Measurements from ENCODE around the gene PMS2. TPM values are rescaled to one million over a fixed set of nuclear protein-coding genes. Genes with fewer than 3 reads are reported as not detected.
"Not testable (repeated sequence)": the region's sequence is repeated elsewhere in the genome, so short reads cannot be mapped to it uniquely, and the experiment has no call there.

The PMS2 gene, protein sequence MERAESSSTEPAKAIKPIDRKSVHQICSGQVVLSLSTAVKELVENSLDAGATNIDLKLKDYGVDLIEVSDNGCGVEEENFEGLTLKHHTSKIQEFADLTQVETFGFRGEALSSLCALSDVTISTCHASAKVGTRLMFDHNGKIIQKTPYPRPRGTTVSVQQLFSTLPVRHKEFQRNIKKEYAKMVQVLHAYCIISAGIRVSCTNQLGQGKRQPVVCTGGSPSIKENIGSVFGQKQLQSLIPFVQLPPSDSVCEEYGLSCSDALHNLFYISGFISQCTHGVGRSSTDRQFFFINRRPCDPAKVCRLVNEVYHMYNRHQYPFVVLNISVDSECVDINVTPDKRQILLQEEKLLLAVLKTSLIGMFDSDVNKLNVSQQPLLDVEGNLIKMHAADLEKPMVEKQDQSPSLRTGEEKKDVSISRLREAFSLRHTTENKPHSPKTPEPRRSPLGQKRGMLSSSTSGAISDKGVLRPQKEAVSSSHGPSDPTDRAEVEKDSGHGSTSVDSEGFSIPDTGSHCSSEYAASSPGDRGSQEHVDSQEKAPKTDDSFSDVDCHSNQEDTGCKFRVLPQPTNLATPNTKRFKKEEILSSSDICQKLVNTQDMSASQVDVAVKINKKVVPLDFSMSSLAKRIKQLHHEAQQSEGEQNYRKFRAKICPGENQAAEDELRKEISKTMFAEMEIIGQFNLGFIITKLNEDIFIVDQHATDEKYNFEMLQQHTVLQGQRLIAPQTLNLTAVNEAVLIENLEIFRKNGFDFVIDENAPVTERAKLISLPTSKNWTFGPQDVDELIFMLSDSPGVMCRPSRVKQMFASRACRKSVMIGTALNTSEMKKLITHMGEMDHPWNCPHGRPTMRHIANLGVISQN
- 10 to 100 TPM; 22.6 to 28.9 TPM for total RNA-seq

DNA sequence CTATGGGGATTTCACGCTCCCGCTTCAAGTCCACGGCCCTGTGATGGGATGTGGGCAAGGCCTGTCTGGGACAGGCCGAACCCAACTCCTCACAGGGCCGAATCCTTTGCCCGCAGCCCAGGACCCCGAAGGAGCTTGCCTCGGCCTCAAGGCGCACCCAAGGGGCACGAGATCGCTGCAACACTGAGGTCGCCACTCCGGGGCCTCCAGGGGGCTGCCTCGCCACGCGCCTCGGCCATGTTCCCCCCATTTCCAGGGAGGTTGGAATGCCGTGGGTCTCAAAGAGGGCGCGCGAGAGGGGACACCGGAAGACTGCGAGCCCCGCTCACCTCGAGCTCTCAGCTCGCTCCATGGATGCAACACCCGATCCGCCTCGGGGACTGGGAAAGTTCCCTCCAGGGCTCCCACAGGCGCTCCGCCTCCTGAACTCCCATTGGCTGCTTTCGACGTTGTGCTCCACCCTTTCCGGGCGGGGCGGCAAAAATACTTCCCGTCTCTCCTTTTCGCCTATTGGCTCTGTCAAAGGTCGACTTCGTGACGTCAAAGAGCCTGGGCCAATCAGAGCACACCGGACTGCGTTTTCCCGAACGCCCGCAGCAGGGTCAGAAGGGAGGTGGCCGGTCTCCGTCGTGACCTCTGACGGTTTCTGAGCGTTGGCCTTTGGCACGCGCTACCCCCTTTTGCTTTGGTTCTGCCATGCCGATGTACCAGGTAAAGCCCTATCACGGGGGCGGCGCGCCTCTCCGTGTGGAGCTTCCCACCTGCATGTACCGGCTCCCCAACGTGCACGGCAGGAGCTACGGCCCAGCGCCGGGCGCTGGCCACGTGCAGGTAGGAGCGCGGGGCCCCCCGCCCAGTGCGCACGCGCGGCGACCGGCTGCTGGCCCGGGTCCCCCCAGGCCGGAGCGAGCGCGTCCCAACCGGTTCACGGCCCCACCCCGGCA lies at the start of gene PMS2, which contains the start of gene AIMP2:
Gene PMS2 (minus strand): TSS at position 382 of the 944 bp plus-strand sequence. CDS start 30 bp downstream, at position 352.
Gene AIMP2 (plus strand): TSS at position 605 of the 944 bp plus-strand sequence. CDS start 92 bp downstream, at position 697.
- Mint-ChIP-seq H3K4me3 (peak within 1 kb of the TSS; percentile 89 to 92), H3K9me3 (no peaks in the 10 kb centered on the region), H3K27me3 (ENCODE audit: low read depth) (no peaks in the 10 kb centered on the region), H3K4me1 (ENCODE audit: low read depth) (peaks cover 44% of the 10 kb centered on the region), H3K36me3 (ENCODE audit: insufficient read depth in 2 of 2) (peaks cover 2 to 7% of the 10 kb centered on the region in 2 donors), H3K27ac (peak within 1 kb of the TSS; percentile 95)
- ATAC-seq (replicated peaks in 1 of 2) (peak; percentile 93 to 94), DNase-seq (peak; percentile 98)

- H3K4me1 Mint-ChIP-seq (ENCODE audit: low read depth): peaks cover 38% of the 10 kb centered on the region
- no peaks in the 10 kb centered on the region for H3K27me3 Mint-ChIP-seq (ENCODE audit: low read depth)
- no peaks in the 10 kb centered on the region for H3K9me3 Mint-ChIP-seq
- ATAC-seq (replicated peaks in 1 of 2): no peak
- peak overlapping the region; percentile 85 for H3K27ac Mint-ChIP-seq
- no peak for DNase-seq
- peak overlapping the region; percentile 98 to 99 for H3K4me3 Mint-ChIP-seq
- peaks cover 4 to 13% of the 10 kb centered on the region in 2 donors for H3K36me3 Mint-ChIP-seq (ENCODE audit: insufficient read depth in 2 of 2)
These were observed 48.7 kb upstream of the PMS2 start for GRCh38 chr7:6057316-6058129.

- no peak for DNase-seq
- Mint-ChIP-seq H3K9me3 (no peaks in the 10 kb centered on the region), H3K4me3 (peak overlapping the region; percentile 29 to 98), H3K27ac (no peak overlapping the region), H3K27me3 (ENCODE audit: low read depth) (no peaks in the 10 kb centered on the region), H3K36me3 (ENCODE audit: insufficient read depth in 2 of 2) (peaks cover 4 to 13% of the 10 kb centered on the region in 2 donors), H3K4me1 (ENCODE audit: low read depth) (peaks cover 38% of the 10 kb centered on the region)
- no peak for ATAC-seq (replicated peaks in 1 of 2)
These were observed 47.8 kb upstream of the PMS2 start for GRCh38 chr7:6056616-6057015.

DNA sequence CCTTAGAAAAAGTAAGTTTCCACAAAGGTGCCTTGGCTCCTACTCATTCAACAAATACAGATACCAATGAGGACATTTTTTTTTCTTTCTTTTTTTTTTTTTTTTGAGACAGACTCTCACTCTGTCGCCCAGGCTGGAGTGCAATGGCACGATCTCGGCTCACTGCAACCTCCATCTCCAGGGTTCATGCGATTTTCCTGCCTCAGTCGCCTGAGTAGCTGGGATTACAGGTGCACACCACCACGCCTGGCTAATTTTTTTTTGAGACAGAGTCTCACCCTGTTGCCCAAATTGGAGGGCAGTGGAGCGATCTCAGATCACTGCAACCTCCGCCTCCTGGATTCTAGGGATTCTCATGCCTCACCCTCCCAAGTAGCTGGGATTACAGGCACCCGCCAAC lies 42.3 kb upstream of the PMS2 start:
- H3K4me3 Mint-ChIP-seq; H3K27ac Mint-ChIP-seq; H3K27me3 Mint-ChIP-seq (ENCODE audit: low read depth); H3K9me3 Mint-ChIP-seq; ATAC-seq (replicated peaks in 1 of 2); DNase-seq: not testable (repeated sequence)
- peaks cover 14% of the 10 kb centered on the region for H3K4me1 Mint-ChIP-seq (ENCODE audit: low read depth)
- H3K36me3 Mint-ChIP-seq (ENCODE audit: insufficient read depth in 2 of 2): peaks cover 5 to 26% of the 10 kb centered on the region in 2 donors

DNA sequence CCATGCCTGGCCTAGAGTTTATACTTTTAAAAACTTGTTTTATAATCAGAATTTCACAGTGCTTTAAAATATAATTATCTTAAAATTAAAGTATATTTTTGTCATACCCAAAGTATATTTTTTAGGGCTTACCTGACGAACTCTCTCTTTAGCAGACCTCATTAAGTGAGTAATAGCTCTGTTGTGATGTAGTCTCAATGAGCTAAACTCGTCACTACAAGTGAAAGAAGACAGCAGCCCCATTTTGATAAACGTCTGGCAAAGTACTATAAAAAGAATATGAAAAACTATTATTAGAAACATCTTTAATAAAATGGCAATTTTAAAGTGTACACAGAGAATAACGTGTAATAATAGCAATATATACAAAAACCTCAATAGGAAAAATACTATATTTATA lies 40.9 kb upstream of the PMS2 start:
- Mint-ChIP-seq H3K4me1 (ENCODE audit: low read depth) (peaks cover 3% of the 10 kb centered on the region), H3K36me3 (ENCODE audit: insufficient read depth in 2 of 2) (peaks cover 5 to 26% of the 10 kb centered on the region in 2 donors), H3K27me3 (ENCODE audit: low read depth) (no peaks in the 10 kb centered on the region), H3K27ac (no peak overlapping the region), H3K9me3 (no peaks in the 10 kb centered on the region), H3K4me3 (no peak overlapping the region)
- DNase-seq (no peak), ATAC-seq (replicated peaks in 1 of 2) (no peak)

DNA sequence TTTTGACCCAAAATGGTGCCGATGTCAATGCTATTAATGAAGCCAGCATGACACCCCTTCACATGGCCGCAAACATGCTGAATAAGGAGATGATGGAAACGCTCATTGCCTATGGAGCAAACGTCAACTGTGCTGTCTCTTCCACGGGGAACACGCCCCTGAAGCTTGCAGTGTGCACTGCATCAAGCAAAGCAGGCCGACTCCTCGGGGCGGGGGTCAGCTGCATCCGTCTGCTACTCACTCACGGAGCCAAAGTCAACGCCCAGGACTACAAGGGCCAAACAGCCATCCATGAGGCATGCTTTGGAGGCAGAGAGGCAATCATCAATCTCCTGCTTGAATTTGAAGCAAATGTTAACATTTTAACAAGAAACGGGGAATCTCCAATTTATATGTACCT lies 26.8 kb upstream of the PMS2 start:
- H3K4me3 Mint-ChIP-seq: no peak overlapping the region
- H3K27me3 Mint-ChIP-seq (ENCODE audit: low read depth): no peaks in the 10 kb centered on the region
- peaks cover 13 to 32% of the 10 kb centered on the region in 2 donors for H3K36me3 Mint-ChIP-seq (ENCODE audit: insufficient read depth in 2 of 2)
- H3K27ac Mint-ChIP-seq: no peak overlapping the region
- no peaks in the 10 kb centered on the region for H3K9me3 Mint-ChIP-seq
- ATAC-seq (replicated peaks in 1 of 2): no peak
- H3K4me1 Mint-ChIP-seq (ENCODE audit: low read depth): peaks cover 6% of the 10 kb centered on the region
- no peak for DNase-seq

- Mint-ChIP-seq H3K4me1 (ENCODE audit: low read depth) (peaks cover 6% of the 10 kb centered on the region), H3K4me3 (no peak overlapping the region), H3K27ac (no peak overlapping the region), H3K9me3 (no peaks in the 10 kb centered on the region), H3K36me3 (ENCODE audit: insufficient read depth in 2 of 2) (peaks cover 11 to 28% of the 10 kb centered on the region in 2 donors), H3K27me3 (ENCODE audit: low read depth) (no peaks in the 10 kb centered on the region)
- ATAC-seq (replicated peaks in 1 of 2) (no peak), DNase-seq (no peak)
These were observed 26.3 kb upstream of the PMS2 start for GRCh38 chr7:6035165-6035564.

DNA sequence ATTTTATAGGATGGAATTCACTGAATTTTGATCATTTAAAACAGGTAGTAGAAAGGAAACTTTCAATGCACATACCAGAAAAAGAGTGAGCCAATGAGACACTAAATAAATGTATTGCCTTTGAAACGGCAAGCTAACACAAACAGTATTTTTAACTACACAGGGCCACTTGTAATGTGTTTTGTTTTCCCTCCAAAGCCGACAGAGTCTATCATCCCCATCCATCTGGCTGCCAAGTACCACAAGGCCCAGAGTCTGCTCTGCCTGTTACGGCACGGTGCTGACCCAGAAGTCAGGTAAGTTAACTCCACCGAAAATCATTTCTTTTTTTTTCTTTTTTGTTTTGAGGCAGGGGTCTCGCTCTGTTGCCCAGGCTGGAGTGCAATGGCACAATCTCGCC lies 23.8 kb upstream of the PMS2 start:
- Mint-ChIP-seq H3K4me3 (no peak overlapping the region), H3K27me3 (ENCODE audit: low read depth) (no peaks in the 10 kb centered on the region), H3K9me3 (no peaks in the 10 kb centered on the region), H3K27ac (peak overlapping the region; percentile 68), H3K4me1 (ENCODE audit: low read depth) (peaks cover 6% of the 10 kb centered on the region), H3K36me3 (ENCODE audit: insufficient read depth in 2 of 2) (peaks cover 8 to 24% of the 10 kb centered on the region in 2 donors)
- ATAC-seq (replicated peaks in 1 of 2) (no peak), DNase-seq (no peak)

DNA sequence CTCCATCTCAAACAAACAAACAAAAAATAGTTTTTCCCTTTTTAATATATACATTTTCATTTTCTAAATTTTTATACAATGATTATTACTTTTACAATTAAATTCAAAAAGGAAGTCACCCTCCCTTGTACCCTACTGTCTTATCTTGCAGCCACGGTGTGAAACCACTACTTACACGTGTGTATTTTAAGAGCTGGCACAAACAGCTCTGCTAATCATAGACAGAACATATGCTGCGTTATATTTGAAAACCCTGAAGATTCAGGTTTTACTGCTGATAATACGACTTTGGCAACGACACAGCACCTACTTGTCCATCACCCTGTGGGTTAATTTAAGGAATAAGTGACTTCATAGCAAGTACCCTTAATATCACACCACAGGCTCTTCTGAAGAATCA lies 23.3 kb upstream of the PMS2 start:
- Mint-ChIP-seq H3K36me3 (ENCODE audit: insufficient read depth in 2 of 2) (peaks cover 8 to 24% of the 10 kb centered on the region in 2 donors), H3K9me3 (no peaks in the 10 kb centered on the region), H3K4me1 (ENCODE audit: low read depth) (peaks cover 8% of the 10 kb centered on the region), H3K27me3 (ENCODE audit: low read depth) (no peaks in the 10 kb centered on the region), H3K27ac (peak overlapping the region; percentile 68), H3K4me3 (no peak overlapping the region)
- DNase-seq (no peak), ATAC-seq (replicated peaks in 1 of 2) (no peak)

DNA sequence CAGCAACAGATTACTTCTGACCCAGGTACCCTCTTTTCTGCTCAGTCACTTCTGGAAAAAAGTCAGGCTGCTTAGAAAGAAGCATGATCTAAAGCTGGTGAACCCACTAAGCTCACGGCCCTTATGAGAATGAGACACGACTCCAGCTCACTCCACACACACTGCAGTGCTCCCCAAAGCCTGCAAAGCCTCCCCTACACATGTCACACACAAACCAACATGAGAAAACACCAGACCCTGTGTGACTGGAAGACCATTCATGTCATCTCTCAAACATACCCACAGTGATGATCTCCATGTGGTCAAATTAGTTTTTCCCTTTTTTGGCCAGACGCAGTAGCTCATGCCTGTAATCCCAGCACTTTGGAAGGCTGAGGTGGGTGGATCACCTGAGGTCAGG lies 22.7 kb upstream of the PMS2 start:
- Mint-ChIP-seq H3K36me3 (ENCODE audit: insufficient read depth in 2 of 2) (peaks cover 8 to 21% of the 10 kb centered on the region in 2 donors), H3K4me3 (no peak overlapping the region), H3K9me3 (no peaks in the 10 kb centered on the region), H3K27ac (peak overlapping the region; percentile 41), H3K4me1 (ENCODE audit: low read depth) (peaks cover 14% of the 10 kb centered on the region), H3K27me3 (ENCODE audit: low read depth) (no peaks in the 10 kb centered on the region)
- ATAC-seq (replicated peaks in 1 of 2) (no peak), DNase-seq (no peak)

- H3K9me3 Mint-ChIP-seq: no peaks in the 10 kb centered on the region
- H3K36me3 Mint-ChIP-seq (ENCODE audit: insufficient read depth in 2 of 2): peaks cover 8 to 21% of the 10 kb centered on the region in 2 donors
- H3K27ac Mint-ChIP-seq: peak within 1 kb of the TSS; percentile 68
- ATAC-seq (replicated peaks in 1 of 2) (no peak), DNase-seq (no peak)
- H3K4me1 Mint-ChIP-seq (ENCODE audit: low read depth): peaks cover 20% of the 10 kb centered on the region
- H3K27me3 Mint-ChIP-seq (ENCODE audit: low read depth): no peaks in the 10 kb centered on the region
- H3K4me3 Mint-ChIP-seq: no peak within 1 kb of the TSS
These were observed 22.1 kb upstream of the PMS2 start, which contains the start of gene ANKRD61 for GRCh38 chr7:6030988-6031387. Gene ANKRD61, plus strand, starts transcription at chr7:6031376. Its CDS starts 0 bp downstream, at chr7:6031376.

All from activated T-cell treated with anti-CD3 and anti-CD28 coated beads, Interleukin-2, amount 50 U/mL, for 72 hours (primary cell).